Suppressor macrophage treated with lipopolysaccharide for 4 hours (primary cell): Measurements from ENCODE around the gene CLEC2B.

Experiments
- DNase-seq: peaks from one replicate; pipeline ENCODE4 v3.0.0-alpha.2; 2020

The CLEC2B gene

GRCh38 chr12:9805883-9806282 lies 63.3 kb downstream of the CLEC2B start:
- no peak for DNase-seq
